ENCODE data around the gene KCTD20.

The KCTD20 gene

DNA sequence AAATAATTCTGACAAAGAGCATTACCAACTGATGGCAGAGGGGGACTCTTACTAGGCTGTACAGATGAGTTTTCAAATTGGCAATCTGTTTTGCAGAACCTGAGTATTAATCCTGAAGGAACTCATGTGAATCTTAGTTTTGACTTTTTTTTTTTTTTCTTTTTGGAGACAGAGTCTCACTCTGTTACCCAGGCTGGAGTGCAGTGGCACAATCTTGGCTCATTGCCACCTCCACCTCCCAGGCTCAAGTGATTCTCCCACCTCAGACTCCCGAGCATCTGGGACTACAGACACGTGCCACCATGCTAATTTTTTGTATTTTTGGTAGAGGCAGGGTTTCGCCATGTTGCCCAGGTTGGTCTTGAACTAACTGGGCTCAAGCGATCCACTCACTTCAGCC, 49.3 kb downstream of the KCTD20 start:
- DNase-seq (ENCODE audit: low spot score) = no peak

DNA sequence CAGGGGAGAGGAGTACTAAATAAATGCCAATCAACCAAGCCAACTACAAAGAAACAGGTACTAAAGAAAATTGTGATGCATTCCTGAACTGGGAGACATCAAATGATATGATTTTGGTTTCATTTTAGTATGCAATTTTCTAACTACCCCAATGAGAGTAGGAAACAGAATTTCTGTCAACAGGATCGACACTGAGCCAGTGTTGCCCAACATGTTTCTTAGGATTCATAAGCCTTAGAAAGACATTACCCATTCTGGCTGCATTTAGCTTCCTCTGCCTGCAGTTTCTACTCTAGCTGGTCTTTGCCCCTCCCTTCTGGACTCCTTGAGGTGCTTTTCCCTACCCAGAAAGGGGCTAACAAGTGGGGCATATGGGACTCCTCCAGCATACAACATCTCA, 49.8 kb downstream of the KCTD20 start:
- no peak for DNase-seq (ENCODE audit: low spot score)

DNA sequence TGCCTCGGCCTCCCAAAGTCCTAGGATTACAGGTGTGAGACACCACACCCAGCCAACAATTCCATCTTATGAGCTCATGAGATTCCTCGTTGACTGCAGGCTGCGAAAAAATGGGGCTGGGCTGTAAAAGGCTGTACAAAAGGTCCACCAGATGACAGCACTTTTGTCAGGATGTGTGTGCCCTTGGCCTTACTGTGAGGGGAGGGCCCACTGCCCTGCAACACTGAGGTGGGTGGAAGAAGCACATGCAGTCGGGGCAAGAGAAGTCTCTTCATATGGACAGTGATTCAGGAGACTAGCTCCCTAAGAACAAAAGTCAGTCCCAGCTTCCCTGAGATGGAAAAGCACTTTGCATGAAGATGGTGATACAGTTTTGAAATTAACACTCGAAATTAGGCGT, 50.5 kb downstream of the KCTD20 start:
- no peak for DNase-seq (ENCODE audit: low spot score)

DNA sequence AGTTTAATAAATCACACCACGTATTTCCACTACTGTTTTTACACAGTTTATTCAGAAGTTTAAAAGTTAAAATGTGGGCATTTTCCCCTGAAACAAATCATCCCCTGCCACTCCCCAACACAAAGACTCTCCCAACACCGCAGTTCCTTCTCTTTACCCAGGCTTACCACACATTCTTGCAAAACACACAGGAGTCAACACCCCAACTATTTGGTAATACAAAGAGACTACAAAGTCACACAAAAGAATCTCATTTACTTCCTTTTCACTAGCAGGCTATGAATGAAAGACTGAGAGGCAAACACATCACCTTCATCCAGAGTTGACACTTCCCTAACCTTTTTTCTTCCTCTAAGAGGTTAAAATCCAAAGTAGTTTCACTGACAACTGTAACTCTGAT, 51.1 kb downstream of the KCTD20 start:
- DNase-seq (ENCODE audit: low spot score) = no peak

GRCh38 chr6:36495086-36495485, 52.3 kb downstream of the KCTD20 start:
- no peak for DNase-seq (ENCODE audit: low spot score)

DNA sequence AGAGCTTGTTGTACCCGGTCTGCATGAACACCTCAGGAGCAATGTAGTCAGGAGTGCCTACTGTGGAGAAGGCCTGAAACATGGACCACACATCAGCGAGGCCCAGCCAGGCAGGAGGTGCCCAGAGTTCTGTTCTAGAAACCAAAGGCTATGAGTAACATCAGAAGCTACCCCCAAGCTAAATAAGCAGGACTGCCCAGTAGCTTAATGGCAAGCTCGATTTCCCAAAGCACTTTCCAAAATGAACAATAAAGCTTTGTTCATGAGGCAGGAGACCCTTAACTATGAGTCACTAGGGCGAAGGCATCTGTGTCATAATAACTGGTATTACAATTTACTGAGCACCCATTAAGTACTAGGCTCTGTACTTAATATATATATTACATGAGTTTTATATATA, 57.1 kb downstream of the KCTD20 start:
- DNase-seq (ENCODE audit: low spot score) = no peak

- no peak for DNase-seq (ENCODE audit: low spot score)
These were observed 58.9 kb downstream of the KCTD20 start for GRCh38 chr6:36501686-36502085.

GRCh38 chr6:36504181-36504580, 61.4 kb downstream of the KCTD20 start:
- no peak for DNase-seq (ENCODE audit: low spot score)

- DNase-seq (ENCODE audit: low spot score) = no peak
These were observed 62.2 kb downstream of the KCTD20 start for GRCh38 chr6:36504982-36505381.

GRCh38 chr6:36505744-36506534, 63.1 kb downstream of the KCTD20 start:
- DNase-seq (ENCODE audit: low spot score) = no peak

- no peak for DNase-seq (ENCODE audit: low spot score)
These were observed 63.8 kb downstream of the KCTD20 start for GRCh38 chr6:36506611-36507010.

GRCh38 chr6:36508532-36508931, 65.7 kb downstream of the KCTD20 start:
- no peak for DNase-seq (ENCODE audit: low spot score)

DNA sequence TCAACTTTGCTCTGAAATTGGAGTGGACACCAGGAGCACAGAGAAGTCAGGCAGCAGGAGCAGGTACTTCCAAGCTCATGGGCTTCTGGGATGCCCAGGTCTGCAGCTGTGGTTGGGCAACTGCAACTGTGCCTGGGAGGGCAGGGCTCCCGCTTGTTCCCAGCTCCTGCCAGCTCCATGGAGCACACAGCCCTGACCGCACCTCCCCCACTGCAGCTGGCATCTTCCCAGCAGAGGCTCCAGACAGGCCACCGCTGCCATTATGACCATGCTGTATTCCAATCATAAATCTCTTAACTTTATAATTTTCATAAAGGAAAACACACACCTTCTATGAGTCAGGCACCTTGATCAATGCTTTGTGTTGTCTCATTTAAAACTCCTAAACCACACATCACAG, 67.6 kb downstream of the KCTD20 start:
- no peak for DNase-seq (ENCODE audit: low spot score)

GRCh38 chr6:36514554-36515456, 72.0 kb downstream of the KCTD20 start:
- no peak for DNase-seq (ENCODE audit: low spot score)

DNA sequence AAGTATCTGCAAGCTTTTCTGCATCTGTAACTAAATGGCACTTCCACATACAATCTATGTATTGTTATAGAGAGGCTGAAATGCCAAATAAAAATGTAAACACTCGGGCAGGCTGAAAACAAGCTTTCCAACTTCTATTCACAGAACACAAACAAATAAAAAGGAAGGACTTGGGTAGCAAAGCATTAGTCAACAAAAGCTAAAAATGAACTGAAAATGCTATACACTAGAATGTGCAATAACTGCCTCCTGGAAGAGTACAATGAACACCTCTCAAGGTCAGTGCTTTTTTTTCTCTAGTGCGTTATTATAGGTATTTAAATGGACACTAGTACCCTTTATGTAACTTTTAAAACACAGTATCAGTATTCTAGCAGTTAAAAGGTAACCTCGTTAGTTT, 73.0 kb downstream of the KCTD20 start:
- DNase-seq (ENCODE audit: low spot score) = no peak

- DNase-seq (ENCODE audit: low spot score) = no peak
These were observed 73.8 kb downstream of the KCTD20 start for GRCh38 chr6:36516559-36516958.

- DNase-seq (ENCODE audit: low spot score) = no peak
These were observed 74.2 kb downstream of the KCTD20 start for GRCh38 chr6:36516988-36517387.

GRCh38 chr6:36517408-36517807, 74.6 kb downstream of the KCTD20 start:
- DNase-seq (ENCODE audit: low spot score) = no peak

GRCh38 chr6:36519352-36519751, 76.6 kb downstream of the KCTD20 start:
- no peak for DNase-seq (ENCODE audit: low spot score)

DNA sequence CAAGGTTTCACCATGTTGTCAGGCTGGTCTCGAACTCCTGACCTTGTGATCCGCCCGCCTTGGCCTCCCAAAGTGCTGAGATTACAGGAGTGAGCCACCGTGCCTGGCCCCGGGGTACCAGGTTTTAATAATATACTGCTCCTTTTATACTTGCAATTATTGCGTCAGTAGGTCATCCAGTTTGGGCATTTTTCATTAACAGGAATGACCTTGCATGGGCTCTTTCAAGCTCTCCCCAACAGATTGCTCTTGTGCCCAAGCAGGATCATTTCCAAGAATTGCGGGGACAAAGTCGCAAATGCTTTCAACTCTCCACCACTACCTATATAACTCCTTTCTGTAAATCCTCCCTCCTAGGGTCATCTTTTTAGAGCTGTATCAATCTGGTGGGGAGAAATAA, 80.7 kb downstream of the KCTD20 start:
- no peak for DNase-seq (ENCODE audit: low spot score)

GRCh38 chr6:36523936-36524499, 81.2 kb downstream of the KCTD20 start:
- no peak for DNase-seq (ENCODE audit: low spot score)

- DNase-seq (ENCODE audit: low spot score) = no peak
These were observed 82.1 kb downstream of the KCTD20 start for GRCh38 chr6:36524871-36525270.

- DNase-seq (ENCODE audit: low spot score) = no peak
These were observed 82.5 kb downstream of the KCTD20 start for GRCh38 chr6:36525346-36525745.
